Mesodermal cell (in vitro differentiated cells): ENCODE data around the gene KLK10.
A peak's percentile ranks its signal among the peaks of the same experiment; 100 is the strongest.

Source experiments
- H3K27ac ChIP-seq: 2 replicates; pipeline ENCODE4 v1.7.0; 2013; ENCODE audit warnings: mild to moderate bottlenecking, low read depth, low read length, moderate library complexity; ENCODE audit not compliant: severe bottlenecking
- H3K36me3 ChIP-seq: 2 replicates; pipeline ENCODE4 v1.7.1; 2013; ENCODE audit warnings: mild to moderate bottlenecking, low read length, moderate library complexity; ENCODE audit not compliant: control insufficient read depth, insufficient read depth
- H3K4me1 ChIP-seq: one replicate; pipeline ENCODE4 v1.7.1; 2013; ENCODE audit warnings: mild to moderate bottlenecking, low read length; ENCODE audit not compliant: insufficient read depth, control insufficient read depth, poor library complexity, severe bottlenecking
- H3K4me3 ChIP-seq: 2 replicates; pipeline ENCODE4 v1.7.0; 2013; ENCODE audit warnings: low read length, control low read depth, mild to moderate bottlenecking; ENCODE audit not compliant: insufficient read depth, poor library complexity, severe bottlenecking; ENCODE audit errors: extremely low read depth
- H3K9me3 ChIP-seq: 2 replicates; pipeline ENCODE4 v1.7.1; 2013; ENCODE audit warnings: mild to moderate bottlenecking, low read length, moderate library complexity; ENCODE audit not compliant: control insufficient read depth
- WGBS, 2 experiments: methylation state at CpG; one replicate each; pipeline ENCODE4 v1.1.5; 2013; ENCODE audit warnings: missing lambda C conversion rate in 2 of 2; ENCODE audit not compliant: insufficient coverage in 2 of 2; 5-methylcytosine and 5-hydroxymethylcytosine counted together

KLK10 gene

DNA sequence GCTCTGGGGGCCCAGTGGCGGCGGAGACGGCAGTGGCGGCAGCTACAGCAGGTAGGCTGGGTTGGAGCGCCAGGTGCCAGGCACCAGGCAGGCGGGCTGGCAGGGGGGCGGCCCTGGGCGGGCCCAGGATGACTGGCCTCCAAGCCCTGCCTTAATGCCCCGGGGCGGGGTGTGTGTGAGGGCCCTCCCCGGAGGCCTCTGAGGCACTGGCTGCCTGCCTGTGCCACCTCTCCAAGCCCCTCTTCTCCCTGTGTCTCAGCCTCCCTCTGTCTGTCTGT is 7.0 kb upstream of the KLK10 start, which contains the start of gene KLK11:
KLK11 (minus strand) TSS at position 63 of the 278 bp plus-strand sequence. CDS start 985 bp downstream, outside the sequence.
- H3K36me3 ChIP-seq, result no peaks in the 10 kb centered on the region
- no peaks in the 10 kb centered on the region for H3K4me1 ChIP-seq
- H3K9me3 ChIP-seq, result no peaks in the 10 kb centered on the region
- no peak within 1 kb of the TSS for H3K4me3 ChIP-seq
- H3K27ac ChIP-seq, result no peak within 1 kb of the TSS
- 90 to 95% methylated on average over 7 to 10 of the region's 11 CpGs for whole genome bisulfite sequencing, 2 experiments

DNA sequence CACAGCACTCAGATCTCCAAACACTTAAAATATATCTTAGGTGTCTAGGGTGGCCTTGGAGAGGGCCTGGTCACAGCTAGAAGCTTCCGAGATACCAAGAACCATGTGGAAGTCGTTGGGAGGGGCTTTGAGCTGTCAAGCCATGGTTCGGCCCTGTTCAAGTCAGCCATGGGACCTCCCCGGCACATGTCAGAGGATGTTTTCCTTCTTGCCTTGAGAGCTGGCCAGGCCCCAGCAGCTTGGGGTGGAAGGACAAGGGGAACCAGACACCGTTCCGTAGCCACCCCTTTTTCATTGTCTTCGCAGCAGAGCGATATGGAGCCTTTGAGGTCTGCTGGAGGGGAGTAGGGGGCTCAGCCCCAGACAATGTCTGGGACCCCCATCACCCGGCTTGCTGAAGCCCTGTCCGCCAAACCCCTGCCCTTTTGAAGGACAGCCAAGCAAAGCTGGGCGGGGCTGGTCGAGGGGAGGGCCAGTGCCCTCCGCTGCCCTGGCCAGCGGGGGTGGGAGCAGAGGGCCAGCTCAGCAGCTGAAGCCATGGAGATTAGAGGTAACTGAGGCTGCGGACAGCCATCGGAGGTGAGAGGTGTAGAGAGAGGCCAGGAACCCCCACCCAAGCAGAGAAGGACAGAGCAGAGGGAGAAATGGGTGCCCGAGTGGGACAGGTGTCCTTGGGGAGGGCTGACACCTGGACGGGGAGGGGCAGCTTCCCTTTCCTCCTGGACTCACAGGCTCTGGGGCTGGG is 6.5 kb upstream of the KLK10 start:
- no peaks in the 10 kb centered on the region for H3K36me3 ChIP-seq
- H3K9me3 ChIP-seq, result no peaks in the 10 kb centered on the region
- no peak overlapping the region for H3K27ac ChIP-seq
- H3K4me3 ChIP-seq, result no peak overlapping the region
- WGBS, 2 experiments, result 86% methylated on average over 11 to 13 of the region's 18 CpGs
- no peaks in the 10 kb centered on the region for H3K4me1 ChIP-seq

DNA sequence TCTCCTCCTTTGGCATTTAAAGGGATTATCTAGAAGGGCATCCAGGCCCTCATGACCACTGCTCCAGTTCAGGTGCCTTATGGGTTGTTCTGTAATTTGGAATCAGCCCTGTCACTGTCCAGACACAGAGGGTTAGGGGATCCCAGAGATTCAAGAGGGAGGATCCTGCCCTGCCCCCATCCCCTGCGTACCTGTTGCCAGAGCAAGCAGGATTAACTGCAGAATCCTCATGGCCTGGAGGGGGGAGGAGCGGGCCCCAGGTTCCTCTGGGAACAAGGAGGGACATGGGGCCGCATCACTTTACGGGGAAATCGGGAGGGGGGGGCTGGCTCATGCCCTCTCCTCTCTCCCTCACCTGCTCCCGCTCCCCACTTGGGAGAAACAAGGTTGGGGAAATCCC is 5.9 kb upstream of the KLK10 start:
- no peak overlapping the region for H3K4me3 ChIP-seq
- no peaks in the 10 kb centered on the region for H3K9me3 ChIP-seq
- no peak overlapping the region for H3K27ac ChIP-seq
- H3K36me3 ChIP-seq, result no peaks in the 10 kb centered on the region
- 80 to 100% methylated on average over 1 to 3 of the region's 6 CpGs for WGBS, 2 experiments
- H3K4me1 ChIP-seq, result no peaks in the 10 kb centered on the region

- Histone ChIP-seq H3K9me3 (no peaks in the 10 kb centered on the region), H3K4me1 (no peaks in the 10 kb centered on the region), H3K36me3 (no peaks in the 10 kb centered on the region), H3K4me3 (no peak overlapping the region), H3K27ac (no peak overlapping the region)
- 60 to 100% methylated on average over 1 of the region's 5 CpGs for WGBS, 2 experiments
These were observed 5.4 kb upstream of the KLK10 start for GRCh38 chr19:51024924-51025323.

DNA sequence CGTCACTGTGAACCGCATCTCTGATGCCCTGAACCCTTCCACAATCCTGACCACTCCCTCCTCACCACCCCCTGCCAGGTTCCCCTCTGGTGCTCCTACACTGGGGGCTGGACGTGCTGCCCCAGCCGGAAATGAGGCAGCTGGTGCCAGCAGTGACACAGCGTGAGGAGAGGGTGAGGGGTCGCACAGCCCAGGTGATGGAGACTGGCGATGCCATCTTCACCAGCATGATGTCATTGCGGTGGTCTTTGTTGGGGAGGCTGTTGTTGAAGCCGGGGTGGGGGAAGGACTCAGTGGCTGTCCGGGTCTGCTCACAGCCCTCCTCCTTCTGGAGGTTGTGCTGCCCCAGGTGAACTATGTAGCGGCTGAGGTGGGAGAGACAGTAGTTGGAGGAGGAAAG is 4.4 kb upstream of the KLK10 start:
- Histone ChIP-seq H3K4me1 (no peaks in the 10 kb centered on the region), H3K4me3 (no peak overlapping the region), H3K9me3 (no peaks in the 10 kb centered on the region), H3K36me3 (no peaks in the 10 kb centered on the region), H3K27ac (no peak overlapping the region)
- 78 to 94% methylated on average over 9 of the region's 11 CpGs for WGBS, 2 experiments

DNA sequence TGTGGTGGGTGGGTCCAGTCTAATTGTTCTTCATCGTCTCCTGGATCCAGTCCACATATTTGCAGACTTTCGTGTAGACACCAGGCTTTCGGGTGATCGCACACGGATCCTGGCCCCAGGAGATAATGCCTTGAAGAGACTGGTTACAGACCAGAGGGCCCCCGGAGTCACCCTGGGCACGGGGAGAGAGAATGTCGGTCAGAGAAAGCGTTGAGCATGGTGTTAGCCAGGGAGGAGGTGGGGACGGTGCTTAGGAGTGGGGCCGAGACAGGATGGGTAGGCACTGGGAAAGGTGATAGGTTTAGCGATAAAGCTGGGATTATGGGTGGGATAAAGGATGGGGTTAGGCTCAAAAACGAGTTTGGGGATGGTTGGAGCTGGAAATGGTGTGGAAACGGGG is 3.0 kb upstream of the KLK10 start:
- Histone ChIP-seq H3K9me3 (no peaks in the 10 kb centered on the region), H3K27ac (no peak overlapping the region), H3K4me3 (no peak overlapping the region), H3K36me3 (no peaks in the 10 kb centered on the region), H3K4me1 (no peaks in the 10 kb centered on the region)
- 76 to 79% methylated on average over 14 of the region's 14 CpGs for WGBS, 2 experiments

- Histone ChIP-seq H3K36me3 (no peaks in the 10 kb centered on the region), H3K27ac (no peak overlapping the region), H3K4me1 (no peaks in the 10 kb centered on the region), H3K9me3 (no peaks in the 10 kb centered on the region), H3K4me3 (no peak overlapping the region)
- 50 to 57% methylated on average over 2 to 4 of the region's 7 CpGs for WGBS, 2 experiments
These were observed 1.6 kb upstream of the KLK10 start for GRCh38 chr19:51020988-51021651.

DNA sequence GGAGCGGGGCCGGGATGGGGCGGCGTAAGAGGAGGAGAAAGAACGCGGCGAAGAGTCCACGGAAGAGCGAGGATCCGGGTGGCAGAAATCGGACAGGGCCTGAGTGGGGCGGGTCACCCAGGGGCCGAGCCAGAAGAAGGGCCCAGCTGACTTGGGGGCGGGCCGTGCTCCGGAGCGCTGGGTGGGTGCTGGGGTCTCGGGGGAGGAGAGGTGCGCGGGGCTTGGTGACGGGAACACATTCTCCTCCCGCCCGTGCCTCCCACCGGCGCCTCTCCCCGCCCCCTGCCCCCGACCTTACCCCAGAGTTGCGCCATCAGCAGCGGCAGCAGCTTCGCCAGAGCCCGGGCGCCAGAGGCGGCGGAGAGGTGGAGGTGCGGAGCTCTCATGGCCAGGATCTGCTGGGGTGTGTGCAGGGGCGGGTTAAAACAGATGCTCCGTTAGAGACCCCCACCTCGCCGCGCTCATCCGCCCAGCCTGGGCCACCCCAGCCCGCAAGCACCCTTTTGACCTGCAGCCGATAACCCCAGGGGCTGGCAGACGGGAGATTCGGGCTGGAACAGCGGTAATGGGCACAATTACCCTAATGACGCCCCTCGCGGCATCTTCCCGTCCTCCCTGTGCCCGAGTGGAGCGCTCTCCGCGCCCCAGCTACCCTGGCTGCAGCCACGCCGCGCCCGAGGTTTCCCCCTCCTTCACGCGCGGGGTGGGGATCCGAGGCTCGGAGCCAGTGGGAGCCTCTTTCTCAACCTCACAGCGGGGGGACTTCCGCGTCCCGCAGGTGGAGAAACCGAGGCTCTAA is 565 bp downstream of the KLK10 start:
- peak overlapping the region; percentile 24 for H3K4me3 ChIP-seq
- H3K36me3 ChIP-seq, result no peaks in the 10 kb centered on the region
- WGBS, 2 experiments, result 2 to 3% methylated on average over 50 to 52 of the region's 68 CpGs
- no peak overlapping the region for H3K27ac ChIP-seq
- H3K9me3 ChIP-seq, result no peaks in the 10 kb centered on the region
- H3K4me1 ChIP-seq, result no peaks in the 10 kb centered on the region

DNA sequence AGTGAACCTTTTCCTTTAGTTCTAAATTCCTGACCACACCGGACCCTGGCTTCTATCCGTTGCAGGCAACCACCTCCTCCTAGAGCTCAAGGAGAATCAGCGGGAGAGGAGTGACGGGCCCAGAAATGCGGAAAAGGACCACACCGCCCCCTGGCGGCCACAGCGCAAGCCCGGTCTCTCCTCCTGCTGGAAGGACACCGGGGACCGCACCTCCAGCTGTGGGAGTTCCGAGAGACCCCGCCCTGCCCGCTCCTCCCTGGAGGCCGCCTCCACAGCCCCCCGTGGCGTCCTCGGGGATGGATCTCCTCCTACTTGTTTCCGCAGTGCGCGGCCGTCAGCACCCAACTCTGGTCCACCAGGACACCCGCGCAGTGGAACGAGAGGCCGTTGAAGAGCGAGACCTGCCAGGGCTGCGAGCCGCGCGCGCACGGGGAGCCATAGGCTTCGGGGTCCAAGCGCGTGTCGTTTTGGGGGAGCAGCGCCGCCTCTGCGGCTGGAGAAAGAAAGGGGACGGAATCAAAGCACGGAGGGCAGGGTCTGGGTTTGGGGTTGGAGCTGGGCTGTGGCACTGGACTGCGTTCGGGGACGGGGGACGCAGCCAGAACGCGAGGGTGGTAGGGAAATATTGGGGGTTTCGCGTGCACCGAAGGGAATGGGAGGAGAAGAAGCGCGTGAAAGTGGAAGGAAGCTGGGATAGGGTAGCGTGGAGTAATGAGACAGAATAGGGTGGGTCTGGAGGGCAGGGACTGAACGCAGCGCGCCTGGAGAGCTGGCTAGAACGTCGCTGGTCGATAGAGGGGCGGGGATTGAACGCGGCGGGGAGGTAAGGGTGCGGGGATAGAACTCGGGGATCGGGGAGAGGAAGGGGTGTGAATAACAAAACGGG is 2.5 kb downstream of the KLK10 start:
- H3K9me3 ChIP-seq, result no peaks in the 10 kb centered on the region
- H3K4me1 ChIP-seq, result no peaks in the 10 kb centered on the region
- no peaks in the 10 kb centered on the region for H3K36me3 ChIP-seq
- peak overlapping the region; percentile 38 for H3K4me3 ChIP-seq
- no peak overlapping the region for H3K27ac ChIP-seq
- 1% methylated on average over 50 to 66 of the region's 68 CpGs for WGBS, 2 experiments

- 87 to 89% methylated on average over 17 to 18 of the region's 19 CpGs for WGBS, 2 experiments
These were observed 3.7 kb downstream of the KLK10 start for GRCh38 chr19:51015691-51016267.

More at GRCh38 chr19:51015691-51016267, 3.7 kb downstream of the KLK10 start:
- no peaks in the 10 kb centered on the region for H3K36me3 ChIP-seq
- no peaks in the 10 kb centered on the region for H3K4me1 ChIP-seq
- H3K4me3 ChIP-seq, result no peak overlapping the region
- H3K27ac ChIP-seq, result no peak overlapping the region
- no peaks in the 10 kb centered on the region for H3K9me3 ChIP-seq
